Activated naive CD8-positive, alpha-beta T cell treated with anti-CD3 and anti-CD28 coated beads, Interleukin-2, amount 50 U/mL, for 24 hours (primary cell): ENCODE data around the gene PRKCZ.

Source experiments
- ATAC-seq: fragments of 150-1000 bp; cut with Tn5 transposase; one replicate; pipeline ENCODE4 v1.10.0; 2021
- DNase-seq: peaks from one replicate; pipeline ENCODE4 v3.0.0; 2021
- H3K27ac Mint-ChIP-seq: one replicate; pipeline ENCODE4 v1.8.0; 2021; ENCODE audit warnings: mild to moderate bottlenecking, mixed read lengths
- H3K27me3 Mint-ChIP-seq: one replicate; pipeline ENCODE4 v1.8.0; 2021; ENCODE audit warnings: mixed read lengths
- H3K36me3 Mint-ChIP-seq: one replicate; pipeline ENCODE4 v1.8.0; 2021; ENCODE audit warnings: low read depth, mixed read lengths
- H3K4me1 Mint-ChIP-seq: one replicate; pipeline ENCODE4 v1.8.0; 2021; ENCODE audit warnings: mixed read lengths
- H3K4me3 Mint-ChIP-seq: one replicate; pipeline ENCODE4 v1.8.0; 2021; ENCODE audit warnings: mild to moderate bottlenecking, moderate library complexity, mixed read lengths
- H3K9me3 Mint-ChIP-seq: one replicate; pipeline ENCODE4 v1.8.0; 2021; ENCODE audit warnings: mixed read lengths

The PRKCZ gene

GRCh38 chr1:2228694-2229036 is 178.5 kb downstream of the PRKCZ start:
- DNase-seq = peak; percentile 41
- Mint-ChIP-seq H3K4me3 (peak overlapping the region; percentile 92), H3K36me3 (peaks cover 14% of the 10 kb centered on the region), H3K4me1 (peaks cover 38% of the 10 kb centered on the region), H3K27ac (peak overlapping the region; percentile 92), H3K9me3 (no peaks in the 10 kb centered on the region), H3K27me3 (peaks cover 1% of the 10 kb centered on the region)
- ATAC-seq = no peak

DNA sequence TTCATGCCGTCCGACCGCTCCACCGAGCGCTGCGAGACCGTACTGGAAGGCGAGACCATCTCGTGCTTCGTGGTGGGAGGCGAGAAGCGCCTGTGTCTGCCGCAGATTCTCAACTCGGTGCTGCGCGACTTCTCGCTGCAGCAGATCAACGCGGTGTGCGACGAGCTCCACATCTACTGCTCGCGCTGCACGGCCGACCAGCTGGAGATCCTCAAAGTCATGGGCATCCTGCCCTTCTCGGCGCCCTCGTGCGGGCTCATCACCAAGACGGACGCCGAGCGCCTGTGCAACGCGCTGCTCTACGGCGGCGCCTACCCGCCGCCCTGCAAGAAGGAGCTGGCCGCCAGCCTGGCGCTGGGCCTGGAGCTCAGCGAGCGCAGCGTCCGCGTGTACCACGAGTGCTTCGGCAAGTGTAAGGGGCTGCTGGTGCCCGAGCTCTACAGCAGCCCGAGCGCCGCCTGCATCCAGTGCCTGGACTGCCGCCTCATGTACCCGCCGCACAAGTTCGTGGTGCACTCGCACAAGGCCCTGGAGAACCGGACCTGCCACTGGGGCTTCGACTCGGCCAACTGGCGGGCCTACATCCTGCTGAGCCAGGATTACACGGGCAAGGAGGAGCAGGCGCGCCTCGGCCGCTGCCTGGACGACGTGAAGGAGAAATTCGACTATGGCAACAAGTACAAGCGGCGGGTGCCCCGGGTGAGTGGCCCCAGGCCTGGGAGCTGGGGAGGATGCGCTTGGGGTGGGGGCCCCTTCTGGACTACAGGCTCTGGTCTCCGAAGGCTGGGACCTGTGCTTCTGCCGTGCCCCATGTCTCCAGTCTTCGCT is 179.0 kb downstream of the PRKCZ start:
- peak overlapping the region; percentile 92 for H3K4me3 Mint-ChIP-seq
- H3K9me3 Mint-ChIP-seq = no peaks in the 10 kb centered on the region
- peak; percentile 57 for DNase-seq

GRCh38 chr1:2229911-2230731 is 179.9 kb downstream of the PRKCZ start:
- Mint-ChIP-seq H3K27me3 (peaks cover 1% of the 10 kb centered on the region), H3K36me3 (peaks cover 14% of the 10 kb centered on the region), H3K27ac (peak overlapping the region; percentile 92), H3K4me3 (peak overlapping the region; percentile 92), H3K4me1 (peaks cover 48% of the 10 kb centered on the region), H3K9me3 (no peaks in the 10 kb centered on the region)
- DNase-seq = no peak
- no peak for ATAC-seq

More for the DNA sequence above, 179.0 kb downstream of the PRKCZ start:
- Mint-ChIP-seq H3K4me1 (peaks cover 43% of the 10 kb centered on the region), H3K27me3 (peaks cover 1% of the 10 kb centered on the region), H3K27ac (peak overlapping the region; percentile 92), H3K36me3 (peaks cover 14% of the 10 kb centered on the region)
- ATAC-seq = peak; percentile 8

- H3K27me3 Mint-ChIP-seq = no peaks in the 10 kb centered on the region
- DNase-seq (peak; percentile 53), ATAC-seq (no peak)
- H3K36me3 Mint-ChIP-seq = peaks cover 14% of the 10 kb centered on the region
- peak overlapping the region; percentile 92 for H3K27ac Mint-ChIP-seq
- H3K4me3 Mint-ChIP-seq = peak overlapping the region; percentile 92
- H3K4me1 Mint-ChIP-seq = peaks cover 57% of the 10 kb centered on the region
- H3K9me3 Mint-ChIP-seq = no peaks in the 10 kb centered on the region
These were observed 180.7 kb downstream of the PRKCZ start for GRCh38 chr1:2230781-2231531.

DNA sequence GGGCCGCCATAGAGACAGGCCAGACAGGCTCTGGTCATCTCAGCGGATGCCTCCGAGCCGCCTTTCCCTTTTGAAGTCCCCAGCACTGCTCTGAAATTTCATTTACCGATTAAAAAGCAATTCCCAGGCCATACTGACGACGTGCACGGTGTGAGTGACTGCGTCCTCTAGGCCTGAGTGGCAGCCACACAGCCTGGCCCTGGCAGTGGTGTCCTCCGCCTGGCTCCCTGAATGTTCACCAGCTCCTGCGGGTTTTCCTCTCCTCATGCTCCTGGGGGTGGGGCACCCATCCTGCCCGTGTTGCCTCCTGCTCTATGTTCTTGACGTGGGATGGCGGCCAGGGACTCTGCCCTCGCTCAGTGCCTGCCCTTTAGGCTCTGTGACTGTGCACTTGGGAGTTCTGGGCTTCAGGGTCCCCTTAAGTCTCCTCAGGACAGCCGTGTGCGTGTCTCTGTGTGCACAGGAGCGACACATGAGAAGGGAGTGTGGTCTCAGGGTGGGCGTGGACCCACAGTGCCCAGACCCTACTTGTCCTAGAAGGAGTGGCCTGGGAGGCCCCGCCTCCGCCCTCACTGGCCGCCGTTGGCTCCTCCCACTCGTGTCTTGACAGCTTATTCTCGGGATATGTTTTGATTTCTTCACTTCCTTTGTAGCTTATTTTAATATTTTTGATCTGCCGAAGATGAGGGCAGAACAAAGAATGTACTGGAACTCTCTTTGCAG is 181.5 kb downstream of the PRKCZ start:
- DNase-seq (peak; percentile 75), ATAC-seq (no peak)
- Mint-ChIP-seq H3K4me1 (peaks cover 62% of the 10 kb centered on the region), H3K36me3 (peaks cover 14% of the 10 kb centered on the region), H3K4me3 (peak overlapping the region; percentile 92), H3K9me3 (no peaks in the 10 kb centered on the region), H3K27ac (peak overlapping the region; percentile 92), H3K27me3 (no peaks in the 10 kb centered on the region)

DNA sequence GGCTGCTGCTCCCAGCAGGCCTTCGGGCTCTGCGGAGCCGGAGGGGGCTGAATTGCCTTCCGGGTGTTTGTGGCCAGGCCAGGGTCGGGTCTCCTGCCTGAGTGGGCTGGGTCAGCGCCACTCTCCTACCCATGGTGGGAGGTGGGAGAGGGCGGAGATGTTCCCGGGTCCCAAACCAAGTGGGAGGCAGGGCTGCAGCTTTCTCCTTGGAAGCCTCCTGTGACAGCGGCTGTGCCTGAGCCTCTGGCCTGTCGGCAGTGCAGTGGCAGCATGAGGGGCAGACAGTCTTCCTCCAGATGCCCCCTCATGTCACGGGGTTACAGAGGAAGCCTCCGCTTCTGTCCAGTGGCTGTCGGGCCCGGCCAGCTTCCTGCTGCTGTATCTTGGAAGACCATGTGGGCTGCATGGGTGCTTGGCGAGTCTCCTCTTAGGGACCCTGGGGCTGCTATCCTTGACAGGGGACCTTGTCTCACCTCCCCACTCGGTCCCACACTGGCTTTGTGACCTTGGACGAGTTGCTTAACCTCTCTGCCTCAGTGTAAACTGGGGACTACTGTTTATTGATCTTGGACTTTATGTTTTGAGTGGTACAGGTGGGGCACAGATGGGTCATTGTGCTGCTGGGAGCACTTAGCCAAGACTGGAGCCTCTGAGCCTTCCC is 182.2 kb downstream of the PRKCZ start:
- Mint-ChIP-seq H3K36me3 (peaks cover 14% of the 10 kb centered on the region), H3K4me1 (peaks cover 69% of the 10 kb centered on the region), H3K9me3 (no peaks in the 10 kb centered on the region), H3K4me3 (peak overlapping the region; percentile 92), H3K27me3 (no peaks in the 10 kb centered on the region), H3K27ac (peak overlapping the region; percentile 92)
- ATAC-seq (no peak), DNase-seq (no peak)

DNA sequence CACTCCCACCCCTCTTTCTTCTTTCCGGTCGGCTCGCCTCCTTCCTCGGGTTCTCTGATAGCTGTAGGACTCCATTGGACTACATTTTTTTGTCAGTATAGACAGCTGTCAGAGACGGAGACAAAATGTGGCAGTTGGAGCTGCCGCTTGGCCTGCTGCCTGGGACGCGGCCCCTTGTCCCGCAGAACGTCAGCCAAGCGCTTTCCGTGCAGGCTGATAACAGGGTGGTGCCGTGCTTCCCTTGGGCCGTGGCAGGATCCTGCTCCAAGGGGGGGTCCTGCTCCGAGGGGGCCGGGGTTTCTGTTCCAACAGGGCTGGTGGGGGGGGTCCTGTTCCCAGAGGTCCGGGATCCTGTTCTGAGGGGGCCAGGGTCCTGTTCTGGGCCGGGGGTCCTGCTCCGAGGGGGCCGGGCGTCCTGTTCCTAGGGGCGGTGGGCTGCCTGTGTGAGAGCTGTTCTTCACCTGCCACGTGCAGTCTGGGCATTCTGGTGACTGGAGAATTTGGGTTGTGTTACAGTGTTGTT is 182.8 kb downstream of the PRKCZ start:
- Mint-ChIP-seq H3K9me3 (no peaks in the 10 kb centered on the region), H3K4me1 (peaks cover 72% of the 10 kb centered on the region), H3K27ac (peak overlapping the region; percentile 70), H3K27me3 (no peaks in the 10 kb centered on the region), H3K36me3 (peaks cover 14% of the 10 kb centered on the region), H3K4me3 (peak overlapping the region; percentile 92)
- ATAC-seq (no peak), DNase-seq (no peak)

DNA sequence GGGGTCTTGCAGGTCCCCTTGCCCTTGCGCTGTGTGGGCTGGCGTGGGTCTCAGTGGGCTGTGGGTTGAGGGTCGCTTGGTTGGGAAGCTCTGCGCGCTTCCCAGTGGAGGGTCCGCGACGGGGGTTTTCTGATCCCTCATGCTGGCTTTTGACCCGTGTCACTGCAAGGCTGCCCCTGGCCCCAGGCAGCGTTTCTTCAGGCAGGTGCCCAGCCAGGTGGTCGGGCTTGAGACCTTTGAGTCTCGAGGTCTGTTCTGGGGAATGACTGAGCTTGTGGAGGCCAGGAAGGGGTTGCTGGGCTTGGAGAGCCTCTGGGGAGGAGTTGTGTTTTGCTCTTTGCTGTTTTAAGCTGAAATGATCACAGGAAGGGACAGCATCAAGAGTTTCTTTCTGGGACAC is 183.3 kb downstream of the PRKCZ start:
- Mint-ChIP-seq H3K9me3 (no peaks in the 10 kb centered on the region), H3K27ac (peak overlapping the region; percentile 70), H3K4me1 (peaks cover 74% of the 10 kb centered on the region), H3K27me3 (no peaks in the 10 kb centered on the region), H3K36me3 (peaks cover 14% of the 10 kb centered on the region), H3K4me3 (peak overlapping the region; percentile 74)
- ATAC-seq (no peak), DNase-seq (no peak)

DNA sequence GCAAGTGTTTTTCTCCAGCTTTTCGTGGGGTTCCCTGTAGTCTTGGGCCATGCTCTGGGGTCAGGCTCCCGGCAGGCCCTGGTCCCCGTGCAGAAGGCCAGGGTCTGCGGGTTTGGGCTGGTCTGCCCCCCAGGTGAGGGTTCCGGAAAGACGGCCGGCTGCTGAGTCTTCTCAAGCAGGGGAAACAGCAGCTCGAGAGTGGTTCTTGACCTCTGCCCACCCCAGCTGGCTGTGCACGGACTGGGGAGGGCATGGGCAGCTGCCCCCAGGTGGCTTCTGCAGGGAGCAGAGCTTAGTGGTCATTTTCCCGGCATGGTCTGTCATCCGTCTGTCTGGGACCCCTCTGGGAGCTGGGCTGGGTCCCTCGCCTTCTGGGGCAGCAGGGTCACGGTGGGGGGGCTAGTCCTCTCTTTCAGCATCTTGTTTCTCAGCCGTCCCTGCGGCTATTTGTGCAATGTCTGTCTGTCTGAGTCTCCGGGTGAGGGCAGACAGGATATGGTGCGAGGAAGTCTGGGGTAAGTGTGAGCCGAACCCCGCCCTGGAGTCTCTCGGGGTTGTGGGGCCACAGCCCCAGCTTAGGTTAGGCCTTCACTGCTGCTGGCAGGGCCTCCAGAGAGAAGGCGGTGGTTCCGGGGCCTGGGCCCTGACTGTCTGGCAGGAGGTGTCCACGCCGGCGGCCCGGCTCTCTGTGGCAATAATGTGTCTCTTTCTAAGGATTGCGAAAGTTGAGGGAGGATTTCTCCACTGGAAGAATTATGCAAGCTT is 184.0 kb downstream of the PRKCZ start:
- Mint-ChIP-seq H3K4me3 (peak overlapping the region; percentile 74), H3K27me3 (no peaks in the 10 kb centered on the region), H3K4me1 (peaks cover 76% of the 10 kb centered on the region), H3K27ac (peak overlapping the region; percentile 85), H3K9me3 (no peaks in the 10 kb centered on the region), H3K36me3 (peaks cover 12% of the 10 kb centered on the region)
- peak; percentile 67 for DNase-seq
- peak; percentile 73 for ATAC-seq

DNA sequence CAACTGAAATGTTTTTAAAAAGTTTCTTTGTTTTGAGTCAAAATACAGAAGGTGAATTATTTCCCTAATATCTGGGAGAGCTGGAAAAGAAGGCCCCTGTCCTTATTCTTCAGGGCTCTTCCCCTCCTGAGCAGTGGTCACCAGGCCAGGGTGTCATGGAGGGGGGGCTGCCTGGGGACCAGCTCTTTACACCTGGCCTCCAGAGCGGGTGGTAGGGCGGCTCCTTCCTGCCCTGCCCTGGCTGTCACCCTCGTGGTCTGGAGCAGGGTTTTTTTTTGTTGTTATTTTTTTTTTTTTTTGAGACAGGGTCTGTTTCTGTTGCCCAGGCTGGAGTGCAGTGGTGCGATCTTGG is 184.5 kb downstream of the PRKCZ start:
- Mint-ChIP-seq H3K27me3 (no peaks in the 10 kb centered on the region), H3K9me3 (no peaks in the 10 kb centered on the region), H3K36me3 (peaks cover 12% of the 10 kb centered on the region), H3K27ac (peak overlapping the region; percentile 85), H3K4me1 (peaks cover 79% of the 10 kb centered on the region), H3K4me3 (peak overlapping the region; percentile 74)
- DNase-seq = no peak
- no peak for ATAC-seq
